GM13977 (cell line): Measurements from ENCODE around the gene TRAPPC2L.
"Not testable (repeated sequence)": the region's sequence is repeated elsewhere in the genome, so short reads cannot be mapped to it uniquely, and the experiment has no call there.

Source experiments
- DNase-seq: peaks from one replicate; pipeline ENCODE4 v3.0.0; 2012; ENCODE audit warnings: low spot score
- CTCF ChIP-seq: IDR thresholded peaks from 2 replicates; pipeline ENCODE4 v1.5.1; 2012; ENCODE audit warnings: mild to moderate bottlenecking, control low read depth; ENCODE audit not compliant: insufficient read depth; ENCODE audit errors: extremely low read depth, missing control alignments
- in situ Hi-C: fragments of 300-500 bp; cut with MboI; formaldehyde crosslinking; loops from one replicate; pipeline ENCODE4 v1.12.0; 2022; ENCODE audit warnings: low sequenced_read_pairs, low pct_unique_long_range_greater_than_20kb, mixed read lengths, inconsistent platforms; ENCODE audit not compliant: unreplicated experiment

TRAPPC2L gene

GRCh38 chr16:88819126-88819525 lies 37.8 kb upstream of the TRAPPC2L start:
- TF ChIP-seq CTCF: no peak
- DNase-seq: no peak
- in situ Hi-C loops: no loop called here

DNA sequence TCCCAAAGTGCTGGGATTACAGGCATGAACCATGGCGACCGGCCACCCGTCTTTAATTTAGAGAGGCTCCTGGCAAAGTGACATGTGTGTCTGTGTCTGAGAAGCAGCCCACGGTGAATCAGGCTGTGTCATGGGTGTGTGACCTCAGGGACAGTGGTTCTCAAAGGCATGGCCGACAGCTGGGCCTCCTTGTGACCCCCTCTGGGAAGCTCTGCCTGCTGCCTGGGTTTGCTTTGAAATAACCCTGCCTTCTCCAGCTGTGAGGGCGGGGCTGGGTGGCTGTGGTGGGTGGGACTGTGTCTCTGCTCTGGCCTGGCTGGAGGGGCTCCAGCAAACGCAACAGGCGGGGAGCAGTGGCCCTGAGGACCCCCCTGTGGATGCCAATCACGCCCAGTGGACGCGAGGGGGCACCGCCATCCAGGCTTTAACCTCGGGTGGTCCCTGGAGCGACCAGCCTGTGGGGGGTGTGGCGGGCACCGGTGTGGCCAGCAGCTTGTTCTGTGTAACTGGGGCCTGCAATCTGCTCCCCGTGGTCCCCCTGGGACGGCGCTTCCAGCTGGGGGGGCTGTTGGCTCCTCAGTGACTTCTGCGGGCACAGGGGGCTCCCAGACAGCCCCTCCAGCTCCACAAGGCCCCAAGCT lies 36.4 kb upstream of the TRAPPC2L start:
- in situ Hi-C loops: no loop called here
- no peak for TF ChIP-seq CTCF
- DNase-seq: no peak

GRCh38 chr16:88821168-88821850 lies 35.6 kb upstream of the TRAPPC2L start:
- in situ Hi-C loops: no loop called here
- no peak for TF ChIP-seq CTCF
- no peak for DNase-seq

DNA sequence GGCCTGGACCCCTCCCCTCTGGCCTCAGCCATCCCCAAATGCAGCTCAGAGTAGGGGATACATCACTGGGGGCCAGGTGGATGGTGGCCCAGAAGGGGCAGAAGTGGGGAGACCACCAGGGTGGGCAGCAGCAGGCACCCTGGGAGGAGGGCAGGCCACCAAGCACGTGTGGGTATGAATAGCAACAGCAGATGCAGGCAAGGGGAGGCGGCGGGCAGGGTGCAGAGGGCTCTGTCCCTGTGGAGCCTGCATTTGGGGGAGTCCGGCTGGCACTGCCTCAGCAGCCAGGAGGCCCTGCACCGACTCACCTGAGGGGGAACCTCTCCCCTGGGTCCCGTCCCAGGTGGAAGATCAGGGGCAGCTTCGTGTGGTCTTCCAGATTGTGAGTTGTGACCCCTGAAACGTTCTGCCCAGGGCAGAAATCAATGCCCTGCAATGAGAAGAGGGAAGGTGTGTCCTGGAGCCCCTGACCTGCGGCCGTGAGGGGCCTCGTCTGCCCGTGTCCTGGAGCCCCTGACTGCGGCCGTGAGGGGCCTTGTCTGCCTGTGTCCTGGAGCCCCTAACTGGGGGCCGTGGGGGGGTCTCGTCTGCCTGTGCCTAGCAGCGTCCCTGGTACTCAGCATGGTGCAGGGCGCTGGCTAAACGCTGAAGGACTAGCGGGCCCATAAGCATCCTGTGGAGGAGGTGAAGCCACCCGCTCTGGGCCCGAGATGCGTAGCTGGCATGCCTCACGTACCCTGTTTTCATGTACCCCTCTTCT lies 34.5 kb upstream of the TRAPPC2L start:
- in situ Hi-C loops: no loop called here
- TF ChIP-seq CTCF: no peak
- no peak for DNase-seq

DNA sequence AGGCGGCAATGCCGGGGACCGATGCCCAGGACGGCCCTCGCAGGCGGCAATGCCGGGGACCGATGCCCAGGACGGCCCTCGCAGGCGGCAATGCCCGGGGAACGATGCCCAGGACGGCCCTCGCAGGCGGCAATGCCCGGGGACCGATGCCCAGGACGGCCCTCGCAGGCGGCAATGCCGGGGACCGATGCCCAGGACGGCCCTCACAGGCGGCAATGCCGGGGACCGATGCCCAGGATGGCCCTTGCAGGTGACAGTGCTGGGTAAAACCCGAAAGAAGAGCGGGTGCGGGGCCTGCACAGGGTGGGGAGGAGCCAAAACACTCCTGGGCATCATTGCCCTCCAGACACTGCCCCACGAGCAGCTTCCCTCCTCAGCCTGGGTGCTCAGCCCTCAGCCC lies 33.3 kb upstream of the TRAPPC2L start:
- DNase-seq, in situ Hi-C loops: not testable (repeated sequence)

DNA sequence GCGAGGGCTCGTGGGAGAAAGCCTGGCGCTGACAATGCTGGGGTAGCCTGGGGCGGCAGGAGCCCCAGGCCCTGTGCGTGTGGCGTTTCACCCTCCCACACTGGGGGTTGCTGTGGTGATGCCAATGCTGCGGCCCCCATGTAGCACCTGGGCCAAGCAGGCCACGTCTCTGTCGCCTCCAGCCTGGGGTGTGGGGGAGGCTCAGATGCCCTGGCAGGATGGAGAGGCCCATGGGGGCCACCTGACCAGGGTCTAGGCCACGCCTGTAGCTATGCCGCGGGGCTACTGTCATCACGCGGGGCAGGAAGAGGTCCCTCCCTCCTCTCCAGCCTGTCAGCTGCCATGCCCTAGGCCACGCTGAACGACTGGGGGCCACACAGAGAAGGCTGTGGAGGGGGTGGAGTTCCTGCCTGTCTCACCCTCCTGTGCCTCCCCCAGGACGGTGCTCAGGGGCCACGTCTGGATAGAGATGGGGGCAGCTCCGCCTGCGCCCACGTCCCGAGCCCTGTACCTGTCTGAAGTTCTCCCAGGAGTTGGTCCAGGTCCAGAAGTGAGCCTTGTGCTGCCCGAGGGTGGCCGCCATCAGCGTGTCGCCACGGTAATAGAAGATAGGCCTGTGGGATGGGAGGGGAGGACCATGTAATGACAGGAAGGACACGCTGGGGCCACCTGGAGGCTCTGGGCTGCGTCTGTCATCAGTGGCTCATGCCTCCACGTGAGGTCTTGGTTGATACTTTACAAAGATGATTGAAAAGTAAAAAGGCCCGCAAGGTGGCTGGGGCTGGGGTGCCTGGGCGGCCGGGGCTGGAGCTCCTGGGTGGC lies 32.5 kb upstream of the TRAPPC2L start:
- in situ Hi-C loops: no loop called here
- no peak for TF ChIP-seq CTCF
- no peak for DNase-seq

GRCh38 chr16:88825146-88825545 lies 31.8 kb upstream of the TRAPPC2L start:
- in situ Hi-C loops: no loop called here
- TF ChIP-seq CTCF: no peak
- no peak for DNase-seq
